MM.1S (cell line): ENCODE data around the gene APBB1IP.

Experiments used
- CTCF ChIP-seq: fragments of 300-600 bp; sonication (generic); IDR thresholded peaks from 2 replicates; pipeline ENCODE4 v1.5.1; 2016; ENCODE audit warnings: antibody characterized with exemption, low read length, mixed read lengths
- EZH2 ChIP-seq: fragments of 300-600 bp; sonication (generic); optimal IDR thresholded peaks from 2 replicates; pipeline ENCODE3; 2017; ENCODE audit warnings: low read depth, mild to moderate bottlenecking, antibody characterized with exemption, low read length, mixed read lengths
- EZH2phosphoT487 ChIP-seq: fragments of 300-600 bp; sonication (generic); IDR thresholded peaks from 2 replicates; pipeline ENCODE4 v1.6.1; 2018; ENCODE audit warnings: antibody characterized with exemption, low read length

- TF ChIP-seq CTCF, result no peak
- no peak for TF ChIP-seq EZH2phosphoT487
- TF ChIP-seq EZH2, result no peak
These were observed 13.8 kb downstream of the APBB1IP start for GRCh38 chr10:26451903-26452302.
